ENCODE results near the gene SEPSECS. TPM values are rescaled to one million over a fixed set of nuclear protein-coding genes. Genes with fewer than 3 reads are reported as not detected.

The SEPSECS gene
- total RNA-seq, 3 donors from 2014 or later: 13.4 to 26.2 (median 13.6) TPM

DNA sequence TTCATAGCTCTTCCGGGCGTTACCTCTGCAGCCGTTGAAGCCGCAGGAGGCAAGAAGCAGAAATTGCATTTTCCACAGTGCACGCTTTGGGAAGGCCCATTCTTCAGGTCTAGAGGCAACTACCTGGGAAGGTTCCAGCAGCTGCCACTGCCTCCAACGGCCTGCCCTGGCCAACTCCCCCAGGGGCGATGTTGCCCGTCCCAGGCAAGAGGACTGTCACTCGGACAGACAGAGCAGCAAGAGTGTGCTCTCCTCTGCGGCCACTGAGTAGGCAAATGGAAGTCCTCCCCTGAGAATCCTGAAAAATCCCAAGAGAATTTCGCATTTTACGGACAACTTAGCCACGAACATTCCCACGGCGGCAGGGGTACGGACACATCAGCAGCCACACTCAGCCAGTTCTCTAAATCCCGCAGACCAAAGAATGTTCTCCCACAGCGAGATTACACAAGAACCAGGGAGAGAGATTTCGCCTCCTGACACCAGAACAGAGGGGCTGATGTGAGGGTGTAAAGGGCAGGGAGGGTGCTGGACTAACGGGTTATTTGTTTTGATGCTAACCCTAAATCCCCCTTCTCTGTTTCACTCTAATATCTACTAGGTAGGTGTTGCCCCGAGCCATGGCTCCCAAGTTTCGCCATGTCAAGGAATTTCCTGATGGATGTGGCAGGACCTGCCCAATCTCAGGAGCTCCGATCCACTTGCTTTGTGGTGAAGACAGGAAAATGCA, 63.8 kb downstream of the SEPSECS start:
- Histone ChIP-seq H3K9me3 (peaks cover 5% of the 10 kb centered on the region), H3K4me3 (no peak overlapping the region), H3K4me1 (ENCODE audit: low read depth) (no peaks in the 10 kb centered on the region), H3K36me3 (ENCODE audit: low read depth) (no peaks in the 10 kb centered on the region)
- DNase-seq: no peak
- no peak for ATAC-seq
- intact Hi-C loops (cut with DNase I, micrococcal nuclease): no loop called here
- TF ChIP-seq, protein P1, sequence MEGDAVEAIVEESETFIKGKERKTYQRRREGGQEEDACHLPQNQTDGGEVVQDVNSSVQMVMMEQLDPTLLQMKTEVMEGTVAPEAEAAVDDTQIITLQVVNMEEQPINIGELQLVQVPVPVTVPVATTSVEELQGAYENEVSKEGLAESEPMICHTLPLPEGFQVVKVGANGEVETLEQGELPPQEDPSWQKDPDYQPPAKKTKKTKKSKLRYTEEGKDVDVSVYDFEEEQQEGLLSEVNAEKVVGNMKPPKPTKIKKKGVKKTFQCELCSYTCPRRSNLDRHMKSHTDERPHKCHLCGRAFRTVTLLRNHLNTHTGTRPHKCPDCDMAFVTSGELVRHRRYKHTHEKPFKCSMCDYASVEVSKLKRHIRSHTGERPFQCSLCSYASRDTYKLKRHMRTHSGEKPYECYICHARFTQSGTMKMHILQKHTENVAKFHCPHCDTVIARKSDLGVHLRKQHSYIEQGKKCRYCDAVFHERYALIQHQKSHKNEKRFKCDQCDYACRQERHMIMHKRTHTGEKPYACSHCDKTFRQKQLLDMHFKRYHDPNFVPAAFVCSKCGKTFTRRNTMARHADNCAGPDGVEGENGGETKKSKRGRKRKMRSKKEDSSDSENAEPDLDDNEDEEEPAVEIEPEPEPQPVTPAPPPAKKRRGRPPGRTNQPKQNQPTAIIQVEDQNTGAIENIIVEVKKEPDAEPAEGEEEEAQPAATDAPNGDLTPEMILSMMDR (IDR thresholded peaks at IDR 0.05): no peak

DNA sequence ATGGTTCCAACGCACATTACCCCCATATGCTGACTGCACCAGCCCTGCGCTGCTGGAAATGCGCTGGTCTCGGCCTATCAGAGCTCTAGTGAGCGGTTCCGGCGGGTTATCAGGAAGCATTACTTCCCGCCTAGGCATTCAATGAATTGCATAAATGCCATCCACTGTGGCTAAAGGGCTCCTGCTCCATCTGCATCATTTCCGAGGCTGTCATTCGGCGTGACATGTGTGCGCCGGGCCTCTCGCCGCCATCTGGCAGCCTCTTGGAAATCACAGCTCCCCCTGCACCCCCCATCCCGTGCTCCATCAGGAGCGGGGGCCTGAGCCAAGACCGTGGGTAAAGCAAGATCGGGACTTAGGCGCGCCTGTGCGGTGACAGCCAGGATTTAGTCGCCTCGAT, 64.4 kb downstream of the SEPSECS start:
- TF ChIP-seq, protein P1 (IDR thresholded peaks at IDR 0.05): no peak
- H3K9me3 ChIP-seq: peaks cover 5% of the 10 kb centered on the region
- DNase-seq: no peak
- H3K36me3 ChIP-seq (ENCODE audit: low read depth): no peaks in the 10 kb centered on the region
- intact Hi-C loops (cut with DNase I, micrococcal nuclease): no loop called here
- no peaks in the 10 kb centered on the region for H3K4me1 ChIP-seq (ENCODE audit: low read depth)
- ATAC-seq: no peak
- no peak overlapping the region for H3K4me3 ChIP-seq

DNA sequence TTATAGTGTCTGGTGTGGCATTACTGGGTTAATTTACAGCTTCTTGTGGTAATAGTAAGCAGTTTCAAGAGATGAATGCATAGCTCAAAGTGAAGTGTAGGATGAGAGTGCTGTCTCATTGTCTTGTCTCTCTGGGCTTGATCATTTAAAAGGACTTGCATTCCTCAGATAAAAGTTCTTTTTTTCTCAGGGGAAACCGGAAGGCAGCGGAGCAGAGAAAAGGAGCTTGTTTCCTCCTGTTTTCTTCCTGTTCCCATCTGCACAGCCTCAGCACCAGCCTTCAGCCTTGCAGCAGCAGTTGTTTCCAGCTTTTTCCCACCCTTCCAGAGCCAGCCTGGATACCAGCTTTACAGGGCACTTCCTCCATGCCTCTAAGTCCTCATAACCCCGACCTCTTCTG, 68.1 kb downstream of the SEPSECS start:
- TF ChIP-seq, protein P1 (IDR thresholded peaks at IDR 0.05): no peak
- DNase-seq (no peak), ATAC-seq (no peak)
- intact Hi-C loops (cut with DNase I, micrococcal nuclease): no loop called here
- Histone ChIP-seq H3K4me1 (ENCODE audit: low read depth) (no peaks in the 10 kb centered on the region), H3K9me3 (peaks cover 5% of the 10 kb centered on the region), H3K4me3 (no peak overlapping the region), H3K36me3 (ENCODE audit: low read depth) (no peaks in the 10 kb centered on the region)

DNA sequence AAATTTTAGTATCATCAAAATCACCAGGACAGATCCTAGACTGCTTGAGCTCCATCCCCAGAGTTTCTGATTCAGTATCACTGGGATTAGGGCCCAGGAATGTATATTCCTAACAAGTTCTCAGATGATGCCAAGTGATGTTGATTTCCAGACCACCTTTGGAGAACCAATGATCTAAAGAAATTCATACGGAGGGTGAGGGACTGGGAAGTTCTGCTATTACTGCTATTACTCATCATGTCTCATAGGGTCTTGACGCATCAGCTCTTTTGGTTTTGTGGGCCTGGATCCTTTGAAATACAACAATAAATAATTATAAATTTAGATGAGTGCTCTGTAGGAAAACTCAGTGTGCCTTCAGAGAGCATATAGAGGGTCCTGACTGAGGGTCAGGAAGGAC, 69.7 kb downstream of the SEPSECS start:
- Histone ChIP-seq H3K4me3 (no peak overlapping the region), H3K36me3 (ENCODE audit: low read depth) (no peaks in the 10 kb centered on the region), H3K4me1 (ENCODE audit: low read depth) (no peaks in the 10 kb centered on the region), H3K9me3 (peaks cover 5% of the 10 kb centered on the region)
- intact Hi-C loops (cut with DNase I, micrococcal nuclease): no loop called here
- no peak for DNase-seq
- TF ChIP-seq, protein P1 (IDR thresholded peaks at IDR 0.05): no peak
- ATAC-seq: no peak

DNA sequence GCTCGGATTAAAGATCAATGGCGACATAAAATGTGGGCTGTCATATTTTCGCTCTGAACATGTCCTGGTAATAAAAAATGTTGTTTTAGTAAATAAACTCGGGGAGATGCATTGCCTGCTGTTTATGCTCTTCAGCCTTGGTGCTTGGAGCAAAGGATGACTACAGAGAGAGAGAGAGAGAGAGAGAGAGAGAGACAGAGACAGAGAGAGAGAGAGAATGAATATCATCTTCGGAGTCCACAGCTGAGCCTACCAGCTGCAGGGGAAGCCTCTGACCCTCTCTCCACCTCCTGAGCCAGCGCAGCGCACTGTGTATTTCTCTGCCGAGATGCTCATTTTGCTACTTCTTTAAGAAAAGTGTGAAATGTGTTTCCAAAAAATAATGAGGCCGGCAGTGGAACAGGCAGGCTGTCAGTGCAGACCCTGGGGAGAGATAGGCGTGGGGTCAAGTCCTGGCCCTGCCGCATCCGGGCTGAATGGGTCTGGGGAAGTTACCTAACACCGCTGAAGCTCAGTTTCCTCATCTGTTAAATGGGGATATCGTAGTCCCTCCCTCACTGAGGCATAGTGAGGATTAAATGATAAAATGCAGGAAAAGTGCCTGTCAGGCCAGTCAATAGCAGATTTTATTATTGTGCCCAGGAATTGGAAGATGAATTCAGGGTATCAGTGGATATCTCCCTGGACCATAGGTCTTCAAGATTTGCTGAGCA, 71.0 kb downstream of the SEPSECS start:
- TF ChIP-seq, protein P1 (IDR thresholded peaks at IDR 0.05): no peak
- Histone ChIP-seq H3K4me3 (no peak overlapping the region), H3K9me3 (peaks cover 5% of the 10 kb centered on the region), H3K36me3 (ENCODE audit: low read depth) (no peaks in the 10 kb centered on the region), H3K4me1 (ENCODE audit: low read depth) (no peaks in the 10 kb centered on the region)
- no peak for DNase-seq
- ATAC-seq: no peak
- intact Hi-C loops (cut with DNase I, micrococcal nuclease): no loop called here
